Measurements from ENCODE around the gene DDAH2.
"Not testable (repeated sequence)": the region's sequence is repeated elsewhere in the genome, so short reads cannot be mapped to it uniquely, and the experiment has no call there.

DDAH2 gene

GRCh38 chr6:31711233-31711632 is 17.9 kb downstream of the DDAH2 start:
- DNase-seq, result no peak

- DNase-seq, result no peak
These were observed 18.4 kb downstream of the DDAH2 start for GRCh38 chr6:31710523-31711219.

- DNase-seq, result not testable (repeated sequence)
These were observed 19.9 kb downstream of the DDAH2 start for GRCh38 chr6:31709157-31709556.

DNA sequence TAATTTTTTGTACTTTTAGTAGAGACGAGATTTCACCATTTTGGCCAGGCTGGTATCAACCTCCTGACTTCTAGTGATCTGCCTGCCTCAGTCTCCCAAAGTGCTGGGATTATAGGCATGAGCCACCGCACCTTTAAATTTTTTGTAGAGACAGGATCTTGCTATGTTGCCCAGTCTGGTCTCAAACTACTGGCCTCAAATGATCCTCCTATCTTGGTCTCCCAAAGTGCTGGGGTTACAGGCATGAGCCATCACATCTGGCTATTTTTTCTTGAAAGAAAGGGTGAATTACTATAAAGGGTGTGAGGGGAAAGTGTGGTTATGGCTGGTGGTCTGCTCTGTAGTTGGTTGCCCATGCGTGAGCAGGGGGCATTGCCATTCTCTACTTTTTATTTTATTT is 20.9 kb downstream of the DDAH2 start:
- no peak for DNase-seq

DNA sequence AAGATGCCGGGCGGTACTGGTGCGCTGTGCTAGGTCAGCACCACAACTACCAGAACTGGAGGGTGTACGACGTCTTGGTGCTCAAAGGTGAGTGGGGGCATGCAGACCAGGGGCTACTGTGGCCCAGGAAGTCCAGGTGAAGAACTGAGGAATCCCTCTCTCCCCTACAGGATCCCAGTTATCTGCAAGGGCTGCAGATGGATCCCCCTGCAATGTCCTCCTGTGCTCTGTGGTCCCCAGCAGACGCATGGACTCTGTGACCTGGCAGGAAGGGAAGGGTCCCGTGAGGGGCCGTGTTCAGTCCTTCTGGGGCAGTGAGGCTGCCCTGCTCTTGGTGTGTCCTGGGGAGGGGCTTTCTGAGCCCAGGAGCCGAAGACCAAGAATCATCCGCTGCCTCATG is 21.4 kb downstream of the DDAH2 start:
- no peak for DNase-seq

DNA sequence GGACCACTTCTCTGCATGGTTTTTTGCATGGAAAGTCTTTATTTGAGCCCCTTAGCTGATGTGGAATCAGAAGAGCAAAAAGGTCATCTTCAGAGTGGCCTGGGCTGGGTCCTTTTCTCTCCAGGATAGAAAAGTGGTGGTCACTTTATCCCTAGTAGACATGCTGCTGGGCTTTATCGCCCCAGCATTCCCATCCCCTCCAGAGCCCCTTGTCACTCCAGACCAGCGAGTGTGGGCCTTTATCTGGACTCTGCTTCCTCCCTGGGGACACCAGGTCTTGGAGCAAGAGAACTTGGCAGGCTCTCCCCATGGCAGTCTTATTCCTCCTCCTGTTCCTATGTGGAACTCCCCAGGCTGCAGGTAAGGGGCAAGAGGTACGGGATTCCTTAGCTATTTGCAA is 22.5 kb downstream of the DDAH2 start, which contains the start of gene LY6G6F:
Gene LY6G6F, plus strand, starts transcription at position 268 of the 400 bp plus-strand sequence. Its CDS starts 41 bp downstream, at position 309.
- no peak for DNase-seq

GRCh38 chr6:31705931-31706330 is 23.2 kb downstream of the DDAH2 start:
- no peak for DNase-seq

GRCh38 chr6:31702819-31703716 is 26.0 kb downstream of the DDAH2 start, which contains the start of gene ABHD16A:
TSS of gene ABHD16A (minus strand) at chr6:31703324. CDS start at chr6:31703281, 43 bp downstream.
- DNase-seq, result peak; percentile 99

- DNase-seq, result peak; percentile 59
These were observed 26.7 kb downstream of the DDAH2 start for GRCh38 chr6:31702405-31702818.

DNA sequence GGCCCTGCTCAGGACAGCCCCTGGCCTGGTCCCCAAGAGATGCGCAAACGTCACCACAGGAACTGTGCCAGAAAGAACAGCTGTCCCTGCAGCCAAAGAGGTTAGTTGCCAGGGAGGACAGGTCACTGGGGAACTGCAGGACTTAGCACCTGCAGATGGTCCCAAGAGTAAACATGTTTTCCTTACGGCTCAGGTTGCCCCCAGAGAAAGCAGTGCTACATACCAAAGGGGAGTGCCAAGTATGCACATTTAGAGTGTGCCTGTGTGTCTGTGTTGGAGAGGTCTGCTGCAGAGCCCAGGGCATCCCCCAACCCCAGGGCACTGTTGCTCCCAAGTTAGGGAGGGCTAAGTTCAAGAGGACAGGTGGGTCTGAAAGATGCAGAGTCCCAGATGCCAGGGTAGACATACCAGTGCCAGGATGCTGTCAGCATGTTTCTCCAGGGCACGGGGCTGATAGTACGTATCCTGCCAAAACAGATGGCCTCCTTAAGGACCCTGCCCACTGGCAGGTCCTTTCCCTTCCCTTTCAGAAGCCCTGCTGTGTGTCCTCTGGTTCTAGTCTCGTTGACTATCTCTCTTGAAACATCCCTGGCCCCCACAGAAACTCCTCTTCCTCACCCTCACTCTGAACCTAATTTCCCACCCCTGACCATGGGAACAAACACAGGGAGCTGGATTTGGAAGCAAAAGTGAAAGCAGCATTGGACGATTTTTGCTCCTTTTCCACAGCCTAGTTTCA is 27.3 kb downstream of the DDAH2 start:
- no peak for DNase-seq

GRCh38 chr6:31700740-31701401 is 28.2 kb downstream of the DDAH2 start:
- no peak for DNase-seq

DNA sequence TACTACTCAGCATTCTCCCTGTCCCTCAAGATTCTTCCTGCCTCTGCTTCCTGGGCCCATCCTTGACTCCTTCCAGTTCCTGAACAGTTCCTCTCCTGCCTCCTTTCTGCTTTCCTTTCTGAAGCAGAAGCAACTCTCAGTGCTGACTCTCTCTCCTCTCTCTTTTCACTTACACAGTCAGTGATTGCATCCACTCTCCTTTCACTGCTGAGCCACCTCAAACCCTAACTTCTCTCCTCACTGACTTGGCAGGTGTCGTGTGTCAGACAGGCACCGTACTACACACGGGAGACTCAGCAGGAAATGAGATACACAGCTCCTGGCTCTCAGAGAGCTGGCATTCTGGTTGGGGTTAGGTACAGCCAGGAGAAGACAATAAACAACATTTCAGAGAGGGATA is 31.5 kb downstream of the DDAH2 start:
- no peak for DNase-seq

GRCh38 chr6:31693535-31693934 is 35.6 kb downstream of the DDAH2 start:
- no peak for DNase-seq

DNA sequence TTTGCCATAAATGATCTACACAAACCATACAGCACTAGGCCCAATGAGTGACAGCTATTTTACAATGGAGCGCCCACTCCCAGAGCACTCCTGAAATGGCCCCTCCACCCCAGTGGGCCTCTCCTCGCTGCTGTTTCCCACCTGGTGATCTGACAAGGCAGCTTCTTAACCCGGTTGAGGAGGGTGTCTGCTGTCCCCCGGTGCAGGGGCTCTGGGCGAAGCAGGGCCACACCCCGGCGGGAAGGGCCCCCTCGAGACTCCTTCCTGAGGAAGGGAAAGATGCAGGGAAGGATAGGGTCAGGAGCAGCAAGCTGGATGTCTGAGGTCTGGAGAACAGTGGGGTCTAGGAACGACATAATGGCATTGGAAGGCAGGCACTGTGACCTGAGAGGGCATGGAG is 36.2 kb downstream of the DDAH2 start:
- DNase-seq, result no peak

DNA sequence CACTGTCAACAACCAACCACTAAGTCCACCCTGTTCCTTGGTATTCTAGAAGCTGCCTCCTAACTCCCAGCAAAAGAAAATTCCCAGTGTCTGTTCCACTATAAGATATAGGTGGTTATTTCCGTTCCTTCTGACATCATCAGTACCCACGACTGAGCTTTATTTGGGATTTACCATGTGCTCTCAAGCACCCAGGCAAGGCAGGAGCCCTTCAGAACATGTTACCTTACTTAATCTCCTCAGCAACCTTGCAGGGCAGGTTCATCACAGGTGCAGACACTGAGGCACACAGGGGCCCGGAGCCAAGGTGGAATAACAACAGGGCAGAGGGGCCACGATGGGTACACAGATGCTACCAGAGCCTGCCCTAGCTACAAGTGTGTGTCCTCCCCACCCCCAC is 36.7 kb downstream of the DDAH2 start:
- DNase-seq, result no peak

GRCh38 chr6:31691564-31692108 is 37.5 kb downstream of the DDAH2 start:
- DNase-seq, result no peak

- no peak for DNase-seq
These were observed 38.0 kb downstream of the DDAH2 start for GRCh38 chr6:31691078-31691463.

- no peak for DNase-seq
These were observed 38.6 kb downstream of the DDAH2 start for GRCh38 chr6:31690231-31691077.

DNA sequence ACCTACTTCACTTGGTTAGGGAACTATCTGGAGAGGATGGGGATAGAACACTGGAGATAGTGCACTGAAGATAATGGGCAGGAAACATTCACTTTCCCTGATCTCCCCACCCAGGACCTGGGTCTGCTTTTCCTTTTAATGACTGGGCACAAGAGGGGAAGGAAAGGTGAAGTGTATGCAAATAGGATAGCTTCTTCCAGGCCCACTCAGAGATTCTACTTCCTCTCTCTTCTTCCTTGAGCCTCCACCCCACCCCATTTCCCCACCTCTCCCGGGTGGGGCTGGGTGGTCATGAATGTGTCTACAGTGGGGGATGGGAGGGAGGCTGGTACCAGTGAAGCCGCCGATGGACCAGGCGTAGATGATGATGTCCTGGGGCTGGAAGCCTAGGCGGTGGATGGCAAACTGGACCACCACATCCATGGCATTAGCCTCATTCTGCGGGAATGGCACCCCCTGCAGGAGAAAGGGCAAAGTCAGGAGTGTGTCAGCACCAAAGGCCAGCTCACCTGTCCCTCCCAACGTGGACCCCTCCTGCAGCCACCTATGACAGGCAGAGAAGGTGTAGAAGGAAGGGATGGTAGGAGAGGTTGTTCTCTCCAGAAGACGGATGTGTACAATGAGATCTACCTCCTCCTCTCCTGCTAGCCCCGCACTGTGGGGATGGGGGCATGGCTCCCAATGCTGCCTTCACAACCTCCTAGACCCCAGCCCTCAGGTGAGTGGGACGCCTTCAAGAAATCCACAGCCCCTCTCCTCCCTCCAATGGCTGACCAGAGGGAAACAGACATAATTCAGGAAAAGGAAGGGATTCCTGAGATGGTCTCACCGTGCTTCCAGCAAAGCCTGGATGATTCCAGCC is 39.6 kb downstream of the DDAH2 start:
- DNase-seq, result peak; percentile 24
